Activated CD8-positive, alpha-beta T cell treated with anti-CD3 and anti-CD28 coated beads, Interleukin-2, amount 10 ng/mL, durations not matched to agents 7 days and 5 days (primary cell): ENCODE measurements around the gene C16orf92. TPM values are rescaled to one million over a fixed set of nuclear protein-coding genes. Genes with fewer than 3 reads are reported as not detected.
"Not testable (repeated sequence)": the region's sequence is repeated elsewhere in the genome, so short reads cannot be mapped to it uniquely, and the experiment has no call there.

Source experiments
- ATAC-seq: fragments of 150-1000 bp; cut with Tn5 transposase; one replicate; pipeline ENCODE4 v1.10.0; 2021; ENCODE audit warnings: moderate library complexity
- CTCF ChIA-PET: fragments of 350-600 bp; sonication (Branson Sonifier 250); formaldehyde crosslinking; loops from one replicate; lab custom pipeline; 2021; ENCODE audit warnings: antibody characterized with exemption; lab: Charles Lee
- POLR2A ChIA-PET: fragments of 350-600 bp; sonication (Branson Sonifier 250); formaldehyde crosslinking; loops from one replicate; lab custom pipeline; 2021; ENCODE audit warnings: antibody characterized with exemption; lab: Charles Lee
- DNase-seq: peaks from one replicate; pipeline ENCODE4 v3.0.0-alpha.2; 2020
- H3K27ac Mint-ChIP-seq: one replicate; pipeline ENCODE4 v1.8.0; 2021; ENCODE audit warnings: mild to moderate bottlenecking, mixed read lengths
- H3K27me3 Mint-ChIP-seq: one replicate; pipeline ENCODE4 v1.8.0; 2021; ENCODE audit warnings: low read depth, mixed read lengths
- H3K36me3 Mint-ChIP-seq: one replicate; pipeline ENCODE4 v1.8.0; 2021; ENCODE audit warnings: low read depth, mixed read lengths
- H3K4me1 Mint-ChIP-seq: one replicate; pipeline ENCODE4 v1.8.0; 2021; ENCODE audit warnings: low read depth, mixed read lengths
- H3K4me3 Mint-ChIP-seq: one replicate; pipeline ENCODE4 v1.8.0; 2021; ENCODE audit warnings: mild to moderate bottlenecking, mixed read lengths
- H3K9me3 Mint-ChIP-seq: one replicate; pipeline ENCODE4 v1.8.0; 2022; ENCODE audit warnings: mixed read lengths; ENCODE audit not compliant: insufficient read depth
- total RNA-seq, 2 experiments: library from RNA; stranded (reverse); gene quantifications; one replicate each; pipeline ENCODE4 v1.2.3, GENCODE V29; 2021

Gene C16orf92
- total RNA-seq, 2 experiments from 2014 or later, result not detected

DNA sequence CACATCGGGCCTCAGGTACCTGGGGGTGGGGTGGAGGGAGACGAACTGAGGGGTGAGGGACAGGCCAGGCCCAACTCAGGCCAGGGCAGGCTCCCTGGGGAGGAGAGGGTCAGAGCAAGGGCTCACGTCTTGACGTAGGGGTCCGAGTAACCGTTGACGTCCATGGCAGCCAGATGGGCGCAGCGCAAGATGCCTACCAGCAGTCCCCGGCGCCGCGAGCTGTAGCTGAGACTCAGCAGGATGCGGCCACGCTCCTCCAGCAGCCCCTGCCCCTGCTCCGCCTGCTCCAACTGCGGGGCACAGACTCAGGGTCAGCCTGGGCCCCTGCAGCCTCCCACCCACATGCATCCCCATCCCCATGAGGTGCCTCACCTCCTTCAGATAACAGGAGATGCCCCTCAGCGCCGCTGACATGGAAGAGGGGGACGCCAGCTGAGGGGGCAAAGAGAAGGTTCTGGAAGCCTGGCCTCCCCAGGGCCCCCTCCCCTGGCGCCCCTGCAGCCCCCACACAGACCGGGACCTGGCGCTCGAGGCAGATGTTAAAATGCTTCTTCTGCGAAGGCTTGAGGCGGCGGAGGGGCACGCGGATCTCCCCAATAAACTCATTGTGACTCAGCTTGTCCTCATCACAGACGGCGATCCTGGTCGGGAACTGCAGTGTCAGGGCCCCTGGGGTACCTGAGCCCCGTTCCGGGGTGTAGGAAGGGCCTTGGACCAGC is 16.2 kb upstream of the C16orf92 start:
- no peak for DNase-seq
- POLR2A ChIA-PET, result interaction anchor here (1.2 kb wide), 1 partner anchor 33 kb away, joined by 3 read pairs; the partner anchor contains the start of gene TAOK2

GRCh38 chr16:30007378-30007895 is 15.6 kb upstream of the C16orf92 start:
- peaks cover 22% of the 10 kb centered on the region for H3K27me3 Mint-ChIP-seq
- H3K36me3 Mint-ChIP-seq, result peaks cover 13% of the 10 kb centered on the region
- ChIA-PET CTCF (no interaction called here), POLR2A (interaction anchor here (1.3 kb wide), 1 partner anchor 316 kb away, joined by 4 read pairs; no protein-coding TSS in a partner anchor)
- no peaks in the 10 kb centered on the region for H3K9me3 Mint-ChIP-seq
- H3K4me1 Mint-ChIP-seq, result peaks cover 11% of the 10 kb centered on the region
- H3K4me3 Mint-ChIP-seq, result no peak overlapping the region
- H3K27ac Mint-ChIP-seq, result no peak overlapping the region
- no peak for ATAC-seq
- DNase-seq, result no peak

More for the DNA sequence above, 16.2 kb upstream of the C16orf92 start:
- CTCF ChIA-PET, result interaction anchor here (1.2 to 1.3 kb wide), 3 partner anchors 10 to 48 kb away, joined by 3 to 6 read pairs (median 5); no protein-coding TSS in a partner anchor
- Mint-ChIP-seq H3K4me3 (no peak overlapping the region), H3K27me3 (peaks cover 16% of the 10 kb centered on the region), H3K36me3 (peaks cover 16% of the 10 kb centered on the region), H3K27ac (no peak overlapping the region), H3K9me3 (no peaks in the 10 kb centered on the region), H3K4me1 (peaks cover 7% of the 10 kb centered on the region)
- no peak for ATAC-seq

DNA sequence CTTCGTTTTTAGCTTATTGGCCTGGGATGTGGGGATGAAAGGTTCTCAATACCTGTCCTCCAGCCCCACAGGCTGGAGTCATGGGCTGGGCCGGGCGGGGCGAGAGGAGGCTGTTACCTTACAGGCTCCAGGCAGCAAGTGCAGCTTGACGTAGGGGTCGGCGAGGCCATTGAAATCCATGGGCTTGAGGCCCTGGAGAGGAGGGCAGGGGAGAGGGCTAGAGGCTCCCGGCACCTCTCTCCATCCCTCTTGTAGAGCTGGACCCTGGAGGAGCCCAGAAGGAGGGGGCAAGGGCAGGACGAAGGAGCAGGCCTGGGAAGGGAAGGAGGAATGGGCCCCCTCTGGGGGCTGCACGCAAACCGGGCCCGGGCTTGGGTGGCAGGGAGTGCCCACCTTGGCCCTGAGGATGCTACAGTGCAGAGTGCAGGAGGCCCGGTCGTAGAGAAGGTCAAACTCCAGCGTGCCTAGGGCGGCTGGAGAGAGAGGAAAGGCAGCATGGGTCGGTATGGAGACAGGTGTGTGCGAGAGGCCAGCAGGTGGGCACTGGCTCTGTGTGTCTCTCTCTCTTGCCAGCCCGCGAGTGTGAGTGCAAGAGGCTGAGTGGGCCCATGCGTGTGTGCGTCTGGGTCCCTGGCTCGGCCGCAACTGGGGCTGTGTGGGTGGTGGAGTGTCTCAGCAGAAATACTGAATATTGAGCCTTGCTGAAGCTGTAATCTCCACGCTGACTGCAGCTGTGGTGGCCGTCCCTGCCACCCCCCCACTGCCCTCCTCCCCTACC is 13.7 kb upstream of the C16orf92 start:
- Mint-ChIP-seq H3K27me3 (peaks cover 24% of the 10 kb centered on the region), H3K4me3 (no peak overlapping the region), H3K9me3 (no peaks in the 10 kb centered on the region), H3K4me1 (peaks cover 11% of the 10 kb centered on the region), H3K36me3 (peaks cover 4% of the 10 kb centered on the region), H3K27ac (no peak overlapping the region)
- ChIA-PET POLR2A (interaction anchor here (1.3 kb wide), 1 partner anchor 318 kb away, joined by 4 read pairs; no protein-coding TSS in a partner anchor), CTCF (interaction anchor here (1.1 to 1.4 kb wide), 2 partner anchors 12 to 307 kb away, joined by 3 to 4 read pairs; no protein-coding TSS in a partner anchor)
- DNase-seq, result no peak
- ATAC-seq, result no peak

DNA sequence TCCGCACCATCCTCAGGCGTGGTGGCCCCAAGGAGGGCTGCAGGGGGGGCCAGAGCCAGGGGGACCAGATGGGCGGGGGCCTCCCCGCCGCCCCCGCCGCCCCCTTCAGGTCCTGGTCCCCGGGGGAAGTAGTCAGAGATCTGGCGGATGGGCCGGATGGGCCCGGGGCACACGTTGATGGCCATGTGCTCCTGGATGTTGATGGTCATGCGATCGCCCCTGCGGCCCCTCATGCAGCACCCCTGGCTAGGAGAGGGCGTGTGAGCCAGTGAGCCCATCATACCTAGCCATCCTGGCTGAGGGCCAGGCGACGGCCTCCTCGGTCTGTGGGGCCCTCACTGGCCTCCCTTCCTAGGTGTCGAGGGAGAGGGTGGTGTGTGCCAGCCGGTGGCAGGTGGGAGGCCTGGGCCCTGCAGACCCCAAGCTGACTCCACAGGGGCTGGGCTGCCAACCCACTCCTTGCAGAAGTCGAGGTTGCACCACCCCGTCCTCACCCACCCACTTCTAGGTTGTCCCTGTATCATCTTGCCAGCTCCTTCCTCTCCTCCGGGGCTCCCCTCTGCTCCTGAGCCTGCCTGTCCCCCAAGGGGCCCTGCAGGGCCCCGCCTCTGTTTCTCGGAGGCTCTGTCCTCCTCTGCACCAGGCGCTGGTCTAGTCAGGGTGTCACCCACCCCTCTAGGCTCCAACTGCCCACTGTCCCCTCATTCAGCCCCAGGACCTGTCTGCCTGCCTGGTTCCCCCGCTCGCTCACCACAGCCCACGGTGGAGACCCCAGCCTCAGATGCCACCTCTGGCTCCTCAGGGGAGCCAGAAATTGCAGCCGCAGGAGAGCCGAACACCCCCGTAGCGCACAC is 12.8 kb upstream of the C16orf92 start:
- POLR2A ChIA-PET, result interaction anchor here (0.6 kb wide), 1 partner anchor 1178 kb away, joined by 3 read pairs; no protein-coding TSS in a partner anchor
- CTCF ChIA-PET, result interaction anchor here (1.4 kb wide), 1 partner anchor 308 kb away, joined by 3 read pairs; no protein-coding TSS in a partner anchor
- H3K4me1 Mint-ChIP-seq, result peaks cover 11% of the 10 kb centered on the region
- DNase-seq (no peak), ATAC-seq (peak; percentile 22)
- no peaks in the 10 kb centered on the region for H3K9me3 Mint-ChIP-seq
- H3K4me3 Mint-ChIP-seq, result peak overlapping the region; percentile 56
- no peak overlapping the region for H3K27ac Mint-ChIP-seq
- peaks cover 27% of the 10 kb centered on the region for H3K27me3 Mint-ChIP-seq
- H3K36me3 Mint-ChIP-seq, result peaks cover 4% of the 10 kb centered on the region

- Mint-ChIP-seq H3K27me3 (peaks cover 27% of the 10 kb centered on the region), H3K36me3 (peaks cover 2% of the 10 kb centered on the region)
- POLR2A ChIA-PET, result no interaction called here
Observed at GRCh38 chr16:30010844-30011713, 11.9 kb upstream of the C16orf92 start, which contains the start of gene DOC2A. Gene DOC2A (minus strand): TSS chr16:30011027. CDS start chr16:30010222, 805 bp downstream.

GRCh38 chr16:30011714-30012504 is 11.1 kb upstream of the C16orf92 start:
- H3K9me3 Mint-ChIP-seq, result no peaks in the 10 kb centered on the region
- peaks cover 2% of the 10 kb centered on the region for H3K36me3 Mint-ChIP-seq
- CTCF ChIA-PET, result no interaction called here
- H3K4me1 Mint-ChIP-seq, result peaks cover 10% of the 10 kb centered on the region
- H3K27me3 Mint-ChIP-seq, result peaks cover 32% of the 10 kb centered on the region
- DNase-seq (no peak), ATAC-seq (no peak)
- peak overlapping the region; percentile 69 for H3K4me3 Mint-ChIP-seq
- POLR2A ChIA-PET, result no interaction called here
- no peak overlapping the region for H3K27ac Mint-ChIP-seq

More at GRCh38 chr16:30010844-30011713, 11.9 kb upstream of the C16orf92 start, which contains the start of gene DOC2A:
- Mint-ChIP-seq H3K27ac (no peak within 1 kb of the TSS), H3K4me1 (peaks cover 10% of the 10 kb centered on the region), H3K9me3 (no peaks in the 10 kb centered on the region), H3K4me3 (peak within 1 kb of the TSS; percentile 69)
- ATAC-seq (peak; percentile 62), DNase-seq (peak; percentile 47)
- CTCF ChIA-PET, result no interaction called here

GRCh38 chr16:30012598-30012997 is 10.4 kb upstream of the C16orf92 start:
- CTCF ChIA-PET, H3K4me1 Mint-ChIP-seq, POLR2A ChIA-PET: not testable (repeated sequence)

DNA sequence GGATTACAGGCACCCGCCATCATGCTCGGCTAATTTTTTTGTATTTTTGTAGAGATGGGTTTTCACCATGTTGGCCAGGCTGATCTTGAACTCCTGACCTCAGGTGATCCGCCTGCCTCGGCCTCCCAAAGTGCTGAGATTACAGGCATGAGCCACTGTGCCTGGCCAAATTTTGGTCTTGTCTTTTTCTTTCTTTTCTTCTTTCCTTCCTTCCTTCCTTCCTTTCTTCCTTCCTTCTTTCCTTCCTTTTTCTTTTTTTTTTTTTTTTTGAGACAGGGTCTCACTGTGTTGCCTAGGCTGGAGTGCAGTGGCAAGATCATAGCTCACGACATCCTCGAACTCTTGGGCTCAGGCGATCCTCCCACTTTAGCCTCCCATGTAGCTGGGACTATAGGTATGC is 7.5 kb upstream of the C16orf92 start:
- H3K27ac Mint-ChIP-seq, DNase-seq, POLR2A ChIA-PET, H3K4me3 Mint-ChIP-seq, H3K36me3 Mint-ChIP-seq, ATAC-seq, H3K4me1 Mint-ChIP-seq, H3K9me3 Mint-ChIP-seq: not testable (repeated sequence)
- H3K27me3 Mint-ChIP-seq, result peaks cover 28% of the 10 kb centered on the region
- CTCF ChIA-PET, result interaction anchor here (0.6 to 0.9 kb wide), 2 partner anchors 17 to 40 kb away, joined by 3 to 4 read pairs; no protein-coding TSS in a partner anchor

More at GRCh38 chr16:30012598-30012997, 10.4 kb upstream of the C16orf92 start:
- DNase-seq, H3K4me3 Mint-ChIP-seq, H3K36me3 Mint-ChIP-seq, H3K27ac Mint-ChIP-seq, H3K9me3 Mint-ChIP-seq, ATAC-seq: not testable (repeated sequence)
- peaks cover 33% of the 10 kb centered on the region for H3K27me3 Mint-ChIP-seq

DNA sequence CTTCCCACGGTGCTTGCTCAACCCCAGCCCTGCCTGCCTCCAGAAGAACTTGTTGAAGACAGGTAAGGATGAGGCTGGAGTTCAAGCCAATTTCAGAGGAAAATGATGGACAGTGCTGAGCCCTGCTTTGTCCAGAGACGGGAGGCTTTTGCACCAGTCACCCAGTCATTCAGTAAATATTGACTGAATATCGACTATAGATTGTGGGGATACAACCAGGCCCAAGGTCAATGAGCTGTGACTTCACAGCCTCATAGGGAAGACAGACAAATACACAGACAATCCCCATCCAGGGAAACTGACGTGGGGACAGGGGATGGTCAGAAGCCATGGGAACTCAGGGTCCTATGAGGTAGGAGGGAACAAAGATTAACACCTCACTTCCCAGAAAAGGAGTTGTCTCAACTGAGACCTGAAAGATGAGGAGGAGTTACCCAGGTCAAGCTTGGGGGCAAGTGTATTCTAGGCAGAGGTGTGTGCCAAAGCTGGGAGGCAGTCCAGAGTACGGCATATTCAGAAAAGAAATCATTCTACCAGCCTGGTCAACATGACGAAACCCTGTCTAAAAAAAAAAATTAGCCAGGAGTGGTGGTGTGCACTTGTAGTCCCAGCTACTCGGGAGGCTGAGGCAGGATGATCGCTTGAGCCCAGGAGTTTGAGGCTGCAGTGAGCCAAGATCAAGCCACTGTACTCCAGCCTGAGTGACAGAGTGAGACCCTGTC is 6.3 kb upstream of the C16orf92 start:
- Mint-ChIP-seq H3K9me3 (no peaks in the 10 kb centered on the region), H3K27ac (no peak overlapping the region), H3K36me3 (peaks cover 2% of the 10 kb centered on the region), H3K4me1 (peaks cover 15% of the 10 kb centered on the region), H3K4me3 (no peak overlapping the region), H3K27me3 (peaks cover 26% of the 10 kb centered on the region)
- no peak for DNase-seq
- POLR2A ChIA-PET, result interaction anchor here (0.5 to 0.6 kb wide), 2 partner anchors 41 to 226 kb away, joined by 3 read pairs; partner anchors contain the start of gene KIF22
- CTCF ChIA-PET, result interaction anchor here (1.4 to 5.1 kb wide), 2 partner anchors 15 to 39 kb away, joined by 5 to 21 read pairs; partner anchors contain the start of gene TLCD3B
- no peak for ATAC-seq
